Osteoblast (primary cell): ENCODE data around the gene MAGEA11. TPM values are rescaled to one million over a fixed set of nuclear protein-coding genes. Genes with fewer than 3 reads are reported as not detected.
"Not testable (repeated sequence)": the region's sequence is repeated elsewhere in the genome, so short reads cannot be mapped to it uniquely, and the experiment has no call there.

ENCODE experiments used
- DNase-seq: peaks from one replicate; pipeline ENCODE4 v3.0.0; 2011; ENCODE audit warnings: low spot score, mixed read lengths; ENCODE audit not compliant: insufficient read length; ENCODE audit errors: missing footprints
- H2AFZ ChIP-seq: 2 replicates; pipeline ENCODE4 v1.6.0; 2011; ENCODE audit warnings: mild to moderate bottlenecking, low read length
- H3K27ac ChIP-seq: 2 replicates; pipeline ENCODE4 v1.5.1; 2011; ENCODE audit warnings: mild to moderate bottlenecking, low read depth, low read length, moderate library complexity
- H3K27me3 ChIP-seq: 2 replicates; pipeline ENCODE4 v1.6.0; 2012; ENCODE audit warnings: mild to moderate bottlenecking, control low read depth, inconsistent platforms, low read length, moderate library complexity; ENCODE audit not compliant: insufficient read depth
- H3K36me3 ChIP-seq: 2 replicates; pipeline ENCODE4 v1.5.1; 2011; ENCODE audit warnings: mild to moderate bottlenecking, low read length, control low read depth, moderate library complexity; ENCODE audit not compliant: insufficient read depth
- H3K4me1 ChIP-seq: 2 replicates; pipeline ENCODE4 v1.5.1; 2011; ENCODE audit warnings: mild to moderate bottlenecking, low read length, control low read depth, moderate library complexity; ENCODE audit not compliant: insufficient read depth
- H3K4me2 ChIP-seq: 2 replicates; pipeline ENCODE4 v1.6.0; 2011; ENCODE audit warnings: mild to moderate bottlenecking, low read length; ENCODE audit not compliant: insufficient read depth
- H3K4me3 ChIP-seq: fragments of 200-600 bp; sonication (generic); 3 replicates; pipeline ENCODE4 v1.5.1; 2012; ENCODE audit warnings: mild to moderate bottlenecking, low read length, inconsistent platforms; ENCODE audit not compliant: insufficient read depth
- H3K79me2 ChIP-seq: 2 replicates; pipeline ENCODE4 v1.6.0; 2012; ENCODE audit warnings: mild to moderate bottlenecking, low read length, control low read depth, inconsistent platforms; ENCODE audit not compliant: insufficient read depth
- H3K9me3 ChIP-seq: 2 replicates; pipeline ENCODE4 v1.5.1; 2011; ENCODE audit warnings: low read depth, low read length, control low read depth
- H4K20me1 ChIP-seq: 2 replicates; pipeline ENCODE4 v1.6.0; 2012; ENCODE audit warnings: mild to moderate bottlenecking, low read length, control low read depth; ENCODE audit not compliant: insufficient read depth
- CTCF ChIP-seq: IDR thresholded peaks from 2 replicates; pipeline ENCODE4 v1.5.1; 2011; ENCODE audit warnings: mild to moderate bottlenecking, low read depth, low read length, moderate library complexity; ENCODE audit errors: extremely low read depth
- total RNA-seq: library from RNA; depleted of rRNA; stranded (reverse); fragments of >200 nt; gene quantifications from 2 replicates; pipeline ENCODE4 v1.2.3, GENCODE V29; 2012

Gene MAGEA11
- total RNA-seq, 1 donor = not detected

GRCh38 chrX:149757206-149758067 lies 45.6 kb downstream of the MAGEA11 start:
- DNase-seq = no peak

GRCh38 chrX:149758068-149758714 lies 46.3 kb downstream of the MAGEA11 start:
- Histone ChIP-seq H3K36me3 (no peaks in the 10 kb centered on the region), H2AFZ (no peak overlapping the region), H3K27ac (no peak overlapping the region), H3K4me1 (no peaks in the 10 kb centered on the region), H3K4me2 (no peak overlapping the region), H3K4me3 (no peak overlapping the region), H3K9me3 (no peaks in the 10 kb centered on the region), H3K79me2 (no peaks in the 10 kb centered on the region), H4K20me1 (no peaks in the 10 kb centered on the region), H3K27me3 (no peaks in the 10 kb centered on the region)
- DNase-seq = no peak
- no peak for TF ChIP-seq CTCF

More at GRCh38 chrX:149757206-149758067, 45.6 kb downstream of the MAGEA11 start:
- no peak for TF ChIP-seq CTCF
- H3K79me2 ChIP-seq = no peaks in the 10 kb centered on the region
- H3K4me2 ChIP-seq = no peak overlapping the region
- H3K4me1 ChIP-seq = no peaks in the 10 kb centered on the region
- H3K27me3 ChIP-seq = no peaks in the 10 kb centered on the region
- no peaks in the 10 kb centered on the region for H3K9me3 ChIP-seq
- H3K36me3 ChIP-seq = no peaks in the 10 kb centered on the region
- H2AFZ ChIP-seq = no peak overlapping the region
- no peak overlapping the region for H3K4me3 ChIP-seq
- no peaks in the 10 kb centered on the region for H4K20me1 ChIP-seq
- H3K27ac ChIP-seq = no peak overlapping the region

GRCh38 chrX:149758715-149759078 lies 46.8 kb downstream of the MAGEA11 start:
- not testable (repeated sequence) for H4K20me1 ChIP-seq, H2AFZ ChIP-seq, H3K9me3 ChIP-seq, H3K4me3 ChIP-seq, H3K4me2 ChIP-seq, H3K27ac ChIP-seq, H3K4me1 ChIP-seq, DNase-seq, H3K79me2 ChIP-seq, H3K27me3 ChIP-seq, H3K36me3 ChIP-seq

GRCh38 chrX:149759824-149760223 lies 48.0 kb downstream of the MAGEA11 start:
- Histone ChIP-seq H3K36me3 (no peaks in the 10 kb centered on the region), H3K79me2 (no peaks in the 10 kb centered on the region), H4K20me1 (no peaks in the 10 kb centered on the region), H3K4me1 (no peaks in the 10 kb centered on the region), H3K9me3 (no peaks in the 10 kb centered on the region), H3K4me3 (no peak overlapping the region), H3K4me2 (no peak overlapping the region), H3K27ac (no peak overlapping the region), H3K27me3 (no peaks in the 10 kb centered on the region), H2AFZ (no peak overlapping the region)
- no peak for DNase-seq
- no peak for TF ChIP-seq CTCF
